GM23248 (cell line): ENCODE data around the gene ARHGEF28.

Source experiments
- EZH2 ChIP-seq: fragments of 200-600 bp; sonication (generic); IDR thresholded peaks from 2 replicates; pipeline ENCODE4 v1.6.1; 2018; ENCODE audit warnings: antibody characterized with exemption, mild to moderate bottlenecking; ENCODE audit not compliant: insufficient read depth, poor library complexity, severe bottlenecking
- EZH2phosphoT487 ChIP-seq: fragments of 200-600 bp; sonication (generic); IDR thresholded peaks from 2 replicates; pipeline ENCODE4 v1.6.1; 2018; ENCODE audit warnings: antibody characterized with exemption, moderate library complexity, mild to moderate bottlenecking, low read depth; ENCODE audit not compliant: insufficient read depth

- TF ChIP-seq EZH2phosphoT487: no peak
- no peak for TF ChIP-seq EZH2
These were observed 285.9 kb downstream of the ARHGEF28 start for GRCh38 chr5:73911761-73912393.
